Stomach (tissue), 4 donors: ENCODE data around the gene CHST7.

Source experiments
- POLR2A ChIP-seq, 4 donors: fragments of 450-650 bp; IDR thresholded peaks; one replicate each; pipeline ENCODE4 v1.6.1; 2016; ENCODE audit warnings: antibody characterized with exemption in 4 of 4, control low read depth in 2 of 4, mild to moderate bottlenecking in 1 of 4, moderate library complexity in 1 of 4
- POLR2AphosphoS5 ChIP-seq, 3 donors: sonication (generic); formaldehyde crosslinking; IDR thresholded peaks; one replicate each; pipeline ENCODE4 v1.6.1; 2016; ENCODE audit warnings: antibody characterized with exemption in 3 of 3
- TF ChIP-seq, protein P1 (sequence below), 7 experiments: fragments of 450-650 bp in 4 of 7; fragments of 200-600 bp in 3 of 7; sonication (generic) in 3 of 7; IDR thresholded peaks; one replicate each; pipeline ENCODE4 v1.5.1; 2016 to 2019; ENCODE audit warnings: antibody characterized with exemption in 7 of 7, control low read depth in 2 of 7, mild to moderate bottlenecking in 1 of 7

DNA sequence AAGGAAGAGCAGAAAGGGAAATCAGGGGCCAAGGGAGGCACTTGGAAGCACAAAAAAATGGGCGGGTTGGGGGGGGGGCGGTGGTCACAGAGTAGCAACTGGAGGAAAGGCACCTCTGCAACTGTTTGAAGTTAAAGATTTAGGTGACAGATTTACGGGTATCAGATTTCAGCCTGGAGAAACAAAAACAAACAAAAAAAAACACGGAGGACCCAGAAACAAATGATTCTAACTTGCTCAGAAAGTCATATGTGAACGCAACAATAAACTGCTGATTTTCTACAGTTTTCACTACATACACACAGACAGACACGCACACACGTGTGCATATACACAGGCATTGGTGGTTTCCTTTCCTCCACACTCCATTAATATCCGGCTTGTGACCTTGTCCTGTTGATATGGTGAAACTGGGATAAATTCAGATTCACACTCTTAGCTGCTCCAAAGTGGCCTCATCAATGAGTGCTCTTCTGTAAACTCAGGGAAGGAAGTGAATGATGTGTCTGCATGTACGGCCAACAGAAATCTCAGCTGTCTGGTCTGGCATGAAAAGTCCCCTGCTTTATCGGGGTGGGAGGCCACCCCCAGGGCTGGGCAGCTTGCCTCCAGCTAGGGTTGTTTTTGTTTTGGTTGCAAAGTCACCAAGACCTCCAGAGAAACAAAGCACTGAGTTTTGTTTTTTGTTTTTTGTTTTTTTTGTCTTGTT, 54.3 kb downstream of the CHST7 start:
- TF ChIP-seq, protein P1, sequence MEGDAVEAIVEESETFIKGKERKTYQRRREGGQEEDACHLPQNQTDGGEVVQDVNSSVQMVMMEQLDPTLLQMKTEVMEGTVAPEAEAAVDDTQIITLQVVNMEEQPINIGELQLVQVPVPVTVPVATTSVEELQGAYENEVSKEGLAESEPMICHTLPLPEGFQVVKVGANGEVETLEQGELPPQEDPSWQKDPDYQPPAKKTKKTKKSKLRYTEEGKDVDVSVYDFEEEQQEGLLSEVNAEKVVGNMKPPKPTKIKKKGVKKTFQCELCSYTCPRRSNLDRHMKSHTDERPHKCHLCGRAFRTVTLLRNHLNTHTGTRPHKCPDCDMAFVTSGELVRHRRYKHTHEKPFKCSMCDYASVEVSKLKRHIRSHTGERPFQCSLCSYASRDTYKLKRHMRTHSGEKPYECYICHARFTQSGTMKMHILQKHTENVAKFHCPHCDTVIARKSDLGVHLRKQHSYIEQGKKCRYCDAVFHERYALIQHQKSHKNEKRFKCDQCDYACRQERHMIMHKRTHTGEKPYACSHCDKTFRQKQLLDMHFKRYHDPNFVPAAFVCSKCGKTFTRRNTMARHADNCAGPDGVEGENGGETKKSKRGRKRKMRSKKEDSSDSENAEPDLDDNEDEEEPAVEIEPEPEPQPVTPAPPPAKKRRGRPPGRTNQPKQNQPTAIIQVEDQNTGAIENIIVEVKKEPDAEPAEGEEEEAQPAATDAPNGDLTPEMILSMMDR (IDR thresholded peaks at IDR 0.05), result no peak
- TF ChIP-seq POLR2A (IDR thresholded peaks at IDR 0.05) (no peak), POLR2AphosphoS5 (IDR thresholded peaks at IDR 0.05) (no peak)
